WTC11 (cell line): Measurements from ENCODE around the gene EVC2. TPM values are rescaled to one million over a fixed set of nuclear protein-coding genes. Genes with fewer than 3 reads are reported as not detected.

Experiments
- ATAC-seq: fragments of 200-7000 bp; cut with Tn5 transposase; 2 replicates; pipeline ENCODE4 v1.10.0; 2021; ENCODE audit warnings: mild to moderate bottlenecking, moderate library complexity
- CTCF ChIA-PET: fragments of 300-600 bp; sonication (Branson Sonifier 250); formaldehyde crosslinking; loops from one replicate; lab custom pipeline; 2021; ENCODE audit warnings: antibody characterized with exemption; lab: Charles Lee
- POLR2A ChIA-PET: fragments of 350-600 bp; sonication (Branson Sonifier 250); formaldehyde crosslinking; loops from one replicate; lab custom pipeline; 2021; ENCODE audit warnings: antibody characterized with exemption; lab: Charles Lee
- DNase-seq: peaks from one replicate; pipeline ENCODE4 v3.0.0; 2021; ENCODE audit warnings: low spot score
- H3K27ac Mint-ChIP-seq: 2 replicates; pipeline ENCODE4 v1.8.0; 2021; ENCODE audit warnings: mixed read lengths
- H3K27me3 Mint-ChIP-seq: 2 replicates; pipeline ENCODE4 v1.8.0; 2021; ENCODE audit warnings: low read depth, mild to moderate bottlenecking, moderate library complexity, mixed read lengths
- H3K36me3 Mint-ChIP-seq: 2 replicates; pipeline ENCODE4 v1.8.0; 2021; ENCODE audit warnings: mixed read lengths
- H3K4me1 Mint-ChIP-seq: 2 replicates; pipeline ENCODE4 v1.8.0; 2022; ENCODE audit warnings: mixed read lengths
- H3K4me3 Mint-ChIP-seq: 2 replicates; pipeline ENCODE4 v1.8.0; 2021; ENCODE audit warnings: mild to moderate bottlenecking, moderate library complexity, mixed read lengths
- H3K9me3 Mint-ChIP-seq: 2 replicates; pipeline ENCODE4 v1.8.0; 2021; ENCODE audit warnings: mixed read lengths
- AR ChIP-seq: fragments of 250-450 bp; sonication (Bioruptor Pico); IDR thresholded peaks from 2 replicates; pipeline ENCODE4 v1.9.0; 2021; ENCODE audit warnings: mild to moderate bottlenecking
- ATF1 ChIP-seq: sonication (generic); formaldehyde crosslinking; IDR thresholded peaks from 2 replicates; pipeline ENCODE4 v1.8.1; 2023; ENCODE audit warnings: mild to moderate bottlenecking, moderate library complexity, missing genetic modification reagents
- CBFB ChIP-seq: sonication (generic); formaldehyde crosslinking; IDR thresholded peaks from 2 replicates; pipeline ENCODE4 v1.8.1; 2022; ENCODE audit warnings: mild to moderate bottlenecking, low read depth, missing genetic modification reagents
- CREM ChIP-seq: sonication (generic); formaldehyde crosslinking; IDR thresholded peaks from 2 replicates; pipeline ENCODE4 v1.8.1; 2022; ENCODE audit warnings: mild to moderate bottlenecking, missing genetic modification reagents, moderate library complexity
- ELF4 ChIP-seq: sonication (generic); formaldehyde crosslinking; IDR thresholded peaks from 2 replicates; pipeline ENCODE4 v1.8.1; 2022; ENCODE audit warnings: low read depth, mild to moderate bottlenecking, moderate library complexity, missing genetic modification reagents
- ESRRA ChIP-seq: sonication (generic); formaldehyde crosslinking; IDR thresholded peaks from 2 replicates; pipeline ENCODE4 v1.8.1; 2022; ENCODE audit warnings: mild to moderate bottlenecking, missing genetic modification reagents, borderline replicate concordance
- GABPB1 ChIP-seq: sonication (generic); formaldehyde crosslinking; IDR thresholded peaks from 2 replicates; pipeline ENCODE4 v1.8.1; 2023; ENCODE audit warnings: mild to moderate bottlenecking, missing genetic modification reagents
- GRHL2 ChIP-seq: fragments of 250-450 bp; sonication (Bioruptor Pico); IDR thresholded peaks from 2 replicates; pipeline ENCODE4 v1.8.0; 2022; ENCODE audit warnings: mild to moderate bottlenecking, moderate library complexity; ENCODE audit not compliant: insufficient replicate concordance, severe bottlenecking
- HMGXB4 ChIP-seq: sonication (generic); formaldehyde crosslinking; IDR thresholded peaks from 2 replicates; pipeline ENCODE4 v1.8.1; 2023; ENCODE audit warnings: mild to moderate bottlenecking, moderate library complexity, missing genetic modification reagents
- IRF1 ChIP-seq: sonication (generic); formaldehyde crosslinking; IDR thresholded peaks from 2 replicates; pipeline ENCODE4 v1.8.0; 2023; ENCODE audit warnings: missing genetic modification reagents
- JUN ChIP-seq: sonication (generic); formaldehyde crosslinking; IDR thresholded peaks from 2 replicates; pipeline ENCODE4 v1.8.0; 2023; ENCODE audit warnings: mild to moderate bottlenecking, missing genetic modification reagents
- KAT7 ChIP-seq: sonication (generic); formaldehyde crosslinking; IDR thresholded peaks from 2 replicates; pipeline ENCODE4 v1.8.1; 2023; ENCODE audit warnings: missing genetic modification reagents, mild to moderate bottlenecking, borderline replicate concordance
- MAX ChIP-seq: sonication (generic); formaldehyde crosslinking; IDR thresholded peaks from 2 replicates; pipeline ENCODE4 v1.8.0; 2022; ENCODE audit warnings: mild to moderate bottlenecking, missing genetic modification reagents
- NFE2L1 ChIP-seq: sonication (generic); formaldehyde crosslinking; IDR thresholded peaks from 2 replicates; pipeline ENCODE4 v1.8.1; 2023; ENCODE audit warnings: missing genetic modification reagents
- RORB ChIP-seq: fragments of 250-450 bp; sonication (Bioruptor Pico); IDR thresholded peaks from 2 replicates; pipeline ENCODE4 v1.9.0; 2021; ENCODE audit warnings: mild to moderate bottlenecking
- SMAD4 ChIP-seq: sonication (generic); formaldehyde crosslinking; IDR thresholded peaks from 2 replicates; pipeline ENCODE4 v1.8.0; 2022; ENCODE audit warnings: mild to moderate bottlenecking, missing genetic modification reagents
- SP1 ChIP-seq: sonication (generic); formaldehyde crosslinking; conservative IDR thresholded peaks from 2 replicates; pipeline ENCODE4 v1.8.1; 2022; ENCODE audit warnings: missing genetic modification reagents
- ZBTB43 ChIP-seq: sonication (generic); formaldehyde crosslinking; IDR thresholded peaks from 2 replicates; pipeline ENCODE4 v1.8.1; 2023; ENCODE audit warnings: mild to moderate bottlenecking, missing genetic modification reagents
- ZNF121 ChIP-seq: sonication (generic); formaldehyde crosslinking; IDR thresholded peaks from 2 replicates; pipeline ENCODE4 v1.8.0; 2023; ENCODE audit warnings: missing genetic modification reagents
- ZNF232 ChIP-seq: sonication (generic); formaldehyde crosslinking; IDR thresholded peaks from 2 replicates; pipeline ENCODE4 v1.8.0; 2022; ENCODE audit warnings: mild to moderate bottlenecking, missing genetic modification reagents
- ZNF423 ChIP-seq: fragments of 250-450 bp; sonication (Bioruptor Pico); IDR thresholded peaks from 2 replicates; pipeline ENCODE4 v2.1.2; 2022; ENCODE audit warnings: mild to moderate bottlenecking, moderate library complexity
- total RNA-seq: library from RNA; stranded (reverse); gene quantifications from 3 replicates; pipeline ENCODE4 v1.2.3, GENCODE V29; 2021

EVC2 gene
- total RNA-seq, 1 experiment from 2014 or later, result 4.8 TPM

GRCh38 chr4:5638316-5638715, 70.0 kb downstream of the EVC2 start (continued):
- TF ChIP-seq GRHL2 (CRISPR knock-in tag) (no peak), NFE2L1 (CRISPR knock-in tag) (no peak)

GRCh38 chr4:5636766-5637670, 71.3 kb downstream of the EVC2 start:
- Mint-ChIP-seq H3K27ac (no peak overlapping the region), H3K4me1 (peaks cover 8% of the 10 kb centered on the region), H3K9me3 (peaks cover 7% of the 10 kb centered on the region; the same call in 1 of the 2 replicates), H3K4me3 (no peak overlapping the region), H3K36me3 (peaks cover 16% of the 10 kb centered on the region), H3K27me3 (no peaks in the 10 kb centered on the region)
- ChIA-PET POLR2A (no interaction called here), CTCF (no interaction called here)
- TF ChIP-seq SMAD4 (no peak), ZNF423 (CRISPR knock-in tag) (peak; percentile 78), SP1 (CRISPR knock-in tag) (no peak), ZNF232 (CRISPR knock-in tag) (no peak)
- DNase-seq (no peak), ATAC-seq (no peak)

GRCh38 chr4:5635826-5636195, 72.5 kb downstream of the EVC2 start:
- peaks cover 9% of the 10 kb centered on the region for H3K4me1 Mint-ChIP-seq
- POLR2A ChIA-PET, result no interaction called here
- H3K27me3 Mint-ChIP-seq, result no peaks in the 10 kb centered on the region
- no peak overlapping the region for H3K27ac Mint-ChIP-seq
- no peak overlapping the region for H3K4me3 Mint-ChIP-seq
- no peak for ATAC-seq
- H3K36me3 Mint-ChIP-seq, result peaks cover 20% of the 10 kb centered on the region
- no peak for DNase-seq
- peaks cover 7% of the 10 kb centered on the region; the same call in 1 of the 2 replicates for H3K9me3 Mint-ChIP-seq
- CTCF ChIA-PET, result interaction anchor here (1.4 kb wide), 1 partner anchor 12 kb away, joined by 4 read pairs; no protein-coding TSS in a partner anchor
- TF ChIP-seq ELF4 (CRISPR knock-in tag) (no peak), MAX (CRISPR knock-in tag) (no peak), GABPB1 (CRISPR knock-in tag) (no peak), CBFB (CRISPR knock-in tag) (no peak)

GRCh38 chr4:5632571-5632970, 75.8 kb downstream of the EVC2 start:
- CTCF ChIA-PET, result interaction anchor here (1.2 kb wide), 1 partner anchor 233 kb away, joined by 6 read pairs; no protein-coding TSS in a partner anchor
- DNase-seq, result no peak
- TF ChIP-seq HMGXB4 (no peak), ATF1 (no peak), IRF1 (CRISPR knock-in tag) (no peak), ZBTB43 (CRISPR knock-in tag) (no peak), RORB (CRISPR knock-in tag) (no peak), AR (CRISPR knock-in tag) (no peak), CREM (CRISPR knock-in tag) (no peak), JUN (no peak), ZNF121 (no peak), KAT7 (CRISPR knock-in tag) (no peak), ESRRA (CRISPR knock-in tag) (no peak)

More at GRCh38 chr4:5632571-5632970, 75.8 kb downstream of the EVC2 start:
- ATAC-seq, result peak; percentile 30; the same call in 1 of the 2 replicates
- Mint-ChIP-seq H3K9me3 (peaks cover 7% of the 10 kb centered on the region; the same call in 1 of the 2 replicates), H3K27me3 (no peaks in the 10 kb centered on the region), H3K27ac (no peak overlapping the region), H3K4me3 (no peak overlapping the region), H3K36me3 (peaks cover 14% of the 10 kb centered on the region), H3K4me1 (peaks cover 9% of the 10 kb centered on the region)
- POLR2A ChIA-PET, result no interaction called here
